HG02571 (cell line): Measurements from ENCODE around the gene SV2C.
A peak's percentile ranks its signal among the peaks of the same experiment; 100 is the strongest.

Experiments used
- ATAC-seq: cut with Tn5 transposase; IDR thresholded peaks from one replicate; pipeline ENCODE4 v1.9.1; 2021; ENCODE audit warnings: mild to moderate bottlenecking, moderate library complexity; ENCODE audit not compliant: unreplicated experiment

The SV2C gene

DNA sequence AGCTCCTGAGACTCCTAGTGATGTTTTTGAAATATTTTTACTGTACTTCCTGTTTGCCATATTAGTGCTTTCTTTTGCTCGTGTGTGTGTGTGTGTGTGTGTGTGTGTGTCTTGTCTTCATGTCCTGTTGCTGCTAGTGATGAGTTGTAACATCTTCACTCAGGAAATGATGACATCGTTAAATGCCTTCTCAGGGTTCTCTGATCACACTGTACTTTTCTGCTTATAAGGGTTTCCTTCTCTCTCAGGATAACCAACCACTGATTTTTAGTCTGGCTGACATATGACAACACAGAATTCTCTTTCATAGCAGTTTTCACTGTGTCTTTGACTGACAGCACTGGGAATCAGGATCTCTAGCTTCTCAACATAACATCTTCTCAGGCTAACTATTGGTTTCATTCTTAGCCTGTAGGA, 16.1 kb downstream of the SV2C start:
- peak; percentile 53 for ATAC-seq

DNA sequence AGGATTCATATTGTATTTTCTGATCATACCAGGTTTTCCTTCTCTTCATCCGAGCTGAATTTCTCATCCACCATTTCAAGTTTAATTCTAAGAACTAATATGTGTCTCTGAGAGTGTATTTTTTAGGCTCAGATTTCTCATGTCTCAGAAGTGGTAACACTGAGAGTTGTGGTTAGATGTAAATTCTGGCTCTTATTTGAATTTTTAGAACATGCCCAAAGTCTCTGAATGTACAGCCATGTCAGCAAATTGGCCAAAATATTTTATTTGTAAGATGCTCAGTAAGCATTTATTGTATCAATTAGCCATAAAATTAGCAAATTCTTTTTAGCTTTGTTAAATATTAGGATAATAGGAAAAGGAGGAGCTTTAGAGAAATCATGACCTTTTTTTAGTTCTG, 16.6 kb downstream of the SV2C start:
- peak; percentile 55 for ATAC-seq

- no peak for ATAC-seq
Observed at GRCh38 chr5:76104027-76104426, 20.8 kb downstream of the SV2C start.

GRCh38 chr5:76106149-76106548, 23.0 kb downstream of the SV2C start:
- ATAC-seq = no peak

GRCh38 chr5:76111477-76112174, 28.4 kb downstream of the SV2C start:
- no peak for ATAC-seq

GRCh38 chr5:76113103-76113502, 29.9 kb downstream of the SV2C start:
- ATAC-seq = no peak

GRCh38 chr5:76114179-76114851, 31.1 kb downstream of the SV2C start:
- ATAC-seq = no peak

DNA sequence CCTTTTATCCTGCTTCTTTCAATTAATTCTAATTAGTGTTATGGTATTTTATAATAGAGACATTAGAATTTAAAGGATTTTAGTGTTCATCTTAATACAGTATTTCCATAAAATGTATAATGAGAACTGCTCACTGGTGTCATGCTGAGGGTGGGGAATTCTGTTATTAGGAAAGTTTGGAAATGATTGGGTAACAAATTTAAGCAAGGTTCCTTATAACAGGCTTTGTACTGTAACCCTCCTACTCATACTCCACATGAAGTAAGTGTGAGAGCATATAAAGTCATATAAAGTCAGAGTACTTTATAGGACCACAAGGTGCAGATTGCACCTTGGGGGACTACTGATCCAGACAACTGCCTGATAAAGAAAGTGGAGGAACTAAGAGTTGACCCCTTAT, 42.2 kb downstream of the SV2C start:
- ATAC-seq = no peak

DNA sequence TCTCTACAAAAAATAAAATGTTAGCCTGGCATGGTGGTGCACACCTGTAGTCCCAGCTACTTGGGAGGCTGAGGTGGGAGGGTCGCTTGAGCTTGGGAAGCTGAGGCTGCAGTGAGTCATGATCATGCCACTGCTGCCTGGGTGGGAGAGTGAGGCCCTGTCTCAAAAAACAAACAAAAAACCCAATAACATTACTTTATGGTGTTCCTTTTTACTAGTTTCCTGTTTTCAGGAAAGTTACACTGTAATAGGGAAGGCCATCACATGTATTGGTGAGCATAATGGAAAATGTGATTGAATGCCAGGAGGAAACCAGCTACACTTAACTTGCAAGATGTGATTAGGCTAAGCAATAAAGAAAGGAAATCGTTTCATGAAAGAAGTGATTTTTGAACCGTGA, 42.7 kb downstream of the SV2C start:
- ATAC-seq = no peak

GRCh38 chr5:76134003-76134402, 50.8 kb downstream of the SV2C start:
- ATAC-seq = no peak

- ATAC-seq = no peak
Observed at GRCh38 chr5:76134646-76135045, 51.5 kb downstream of the SV2C start.

DNA sequence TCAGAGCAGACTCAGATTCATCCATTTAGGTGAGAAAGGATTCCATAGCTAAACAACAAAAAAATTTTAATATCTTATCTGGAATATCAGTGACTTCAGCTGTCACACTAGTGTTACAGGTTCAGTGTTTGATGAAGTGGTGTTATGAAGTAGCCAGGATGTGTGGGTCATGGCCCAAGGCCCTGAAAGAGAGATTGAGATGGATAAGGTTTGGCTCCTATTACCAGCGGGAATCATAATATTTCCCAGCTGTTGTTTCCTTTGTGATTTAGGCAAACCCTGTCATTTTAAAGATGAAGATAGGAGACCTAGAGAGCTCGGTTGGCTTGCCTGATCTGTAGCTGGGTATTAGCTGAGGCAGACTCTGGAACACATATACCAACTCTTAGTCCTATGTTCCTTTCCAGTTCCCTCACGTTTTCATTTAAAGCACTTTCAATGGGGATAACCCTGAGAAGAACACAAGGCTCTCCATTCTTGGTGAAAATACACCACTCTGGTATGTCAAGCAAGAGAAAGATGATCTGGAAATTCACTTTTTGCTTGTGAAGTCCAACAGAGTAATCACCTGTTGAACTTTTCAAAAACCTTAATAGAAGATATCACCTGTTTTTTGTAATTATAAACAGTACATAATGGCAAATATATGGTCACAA, 54.8 kb downstream of the SV2C start:
- no peak for ATAC-seq

- ATAC-seq = no peak
Observed at GRCh38 chr5:76143884-76144283, 60.7 kb downstream of the SV2C start.

DNA sequence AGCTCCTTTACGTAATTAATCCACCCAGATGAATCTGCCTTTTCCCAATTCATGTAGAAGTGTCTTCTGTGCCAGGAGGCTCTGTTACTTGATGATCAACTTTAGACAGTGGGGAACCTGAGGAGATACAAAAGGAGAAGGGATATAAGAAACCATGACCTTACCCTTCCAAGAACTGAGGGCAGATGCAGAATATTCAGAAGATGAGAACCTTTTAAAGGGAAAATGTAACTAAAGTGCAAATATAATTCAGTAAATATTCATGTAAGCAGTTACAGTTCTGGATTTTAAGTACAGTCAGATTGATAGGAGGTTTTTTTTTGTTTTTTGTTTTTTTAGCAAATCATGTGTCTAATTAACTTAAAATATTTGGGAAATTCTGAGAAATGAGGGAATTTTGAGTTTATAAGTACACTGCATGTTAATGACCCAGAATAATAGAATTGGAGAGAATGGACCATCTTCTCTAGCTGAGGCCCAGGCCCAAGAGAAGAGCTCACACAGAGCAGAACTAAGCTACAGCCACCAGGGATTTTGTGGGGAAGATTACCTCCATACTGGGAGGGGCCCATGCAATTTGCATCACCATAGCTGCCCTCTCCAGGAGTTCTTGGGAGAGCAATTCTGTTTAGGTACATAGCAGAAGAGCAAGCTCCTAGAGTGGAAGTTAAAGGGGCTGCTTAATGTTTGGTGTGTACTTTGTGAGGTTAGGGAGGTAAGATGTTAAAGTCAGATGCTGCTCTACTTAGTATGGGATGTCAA, 61.5 kb downstream of the SV2C start:
- ATAC-seq = no peak

DNA sequence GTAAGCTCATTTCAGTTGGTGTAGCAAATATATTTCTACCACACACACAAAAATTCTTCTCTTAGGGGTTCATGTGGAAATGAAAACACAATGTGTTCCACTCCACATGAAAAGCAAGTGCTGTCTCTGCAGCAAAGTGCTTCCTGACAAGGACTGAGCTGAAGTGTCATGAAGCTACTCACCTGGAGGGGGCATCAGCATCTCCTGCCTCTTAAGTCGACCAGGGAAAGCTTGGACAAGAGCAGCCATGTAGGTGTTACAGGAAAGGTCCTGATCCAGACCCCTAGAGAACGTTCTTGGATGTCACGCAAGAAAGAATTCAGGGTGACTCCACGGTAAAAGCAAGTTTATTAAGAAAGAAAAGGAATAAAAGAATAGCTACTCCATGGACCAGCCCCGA, 62.8 kb downstream of the SV2C start:
- ATAC-seq = no peak

- ATAC-seq = no peak
Observed at GRCh38 chr5:76149636-76150035, 66.5 kb downstream of the SV2C start.

DNA sequence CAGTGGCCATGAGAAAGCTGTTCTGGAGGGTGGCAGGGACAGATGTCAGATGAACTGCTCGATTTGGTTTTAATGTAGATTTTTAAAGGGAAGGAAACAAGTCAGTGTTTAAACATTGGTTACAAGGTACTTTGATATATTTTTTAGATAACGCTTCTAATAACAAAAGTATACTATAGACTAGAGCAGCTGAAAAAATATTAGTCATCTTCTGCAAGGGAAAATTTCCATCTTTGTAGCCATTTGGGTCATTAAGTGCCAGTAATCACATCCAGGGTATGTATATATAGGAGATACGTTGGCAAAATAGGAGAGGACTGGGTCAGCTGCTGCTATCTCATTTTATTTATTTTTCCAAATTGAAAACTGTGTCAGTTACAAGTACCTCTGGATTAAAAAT, 69.0 kb downstream of the SV2C start:
- ATAC-seq = no peak

DNA sequence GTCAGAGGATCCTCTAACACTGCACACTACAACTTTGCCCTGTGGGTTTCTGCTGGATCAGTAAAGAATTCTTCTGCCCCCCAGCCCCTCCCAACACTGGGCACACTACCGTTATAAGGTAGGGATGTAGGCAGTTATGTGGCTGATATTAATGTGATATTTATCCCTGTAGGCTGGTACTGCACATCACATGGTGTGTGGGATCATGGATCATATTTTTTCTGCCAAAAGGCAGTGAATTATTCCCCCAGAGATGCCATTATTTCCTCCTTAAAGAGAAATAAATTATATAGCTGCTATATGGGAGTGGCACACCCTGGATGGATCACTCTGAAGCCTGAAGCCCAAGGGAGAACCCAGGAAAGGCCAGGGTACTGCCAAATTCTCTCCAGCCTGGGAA, 69.5 kb downstream of the SV2C start:
- ATAC-seq = no peak

GRCh38 chr5:76153271-76153670, 70.1 kb downstream of the SV2C start:
- no peak for ATAC-seq

DNA sequence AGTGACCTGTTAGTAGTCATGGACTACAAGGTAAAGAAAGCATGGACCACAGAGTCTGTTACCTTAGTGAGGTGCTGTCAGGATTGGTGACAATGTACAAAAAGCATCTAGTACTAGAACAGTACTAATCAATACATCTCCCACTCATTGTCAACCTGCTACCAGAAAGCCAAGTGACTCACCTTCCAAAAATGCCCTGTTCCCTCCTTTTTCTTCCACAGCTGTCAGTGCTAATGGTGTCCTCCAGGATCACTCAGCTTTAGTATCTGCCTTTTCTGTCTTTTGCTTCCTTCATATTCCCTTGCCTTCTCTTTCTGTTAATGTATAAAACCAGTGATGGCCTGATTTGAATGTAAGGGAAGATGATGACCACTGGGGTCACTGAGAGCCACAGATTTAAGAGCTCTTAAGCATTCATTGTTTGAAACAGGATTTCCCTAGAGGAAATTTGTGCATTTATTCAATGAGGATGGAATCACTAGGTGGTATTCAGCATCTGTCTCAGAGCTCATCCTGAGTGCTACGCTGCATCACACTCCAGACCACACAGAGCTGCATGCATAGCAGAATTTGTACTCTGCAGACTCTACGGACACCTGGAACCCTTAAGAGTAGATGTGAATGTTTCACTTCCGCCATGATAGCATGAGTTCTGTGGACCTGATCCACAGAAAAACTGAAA, 71.0 kb downstream of the SV2C start:
- ATAC-seq = no peak

DNA sequence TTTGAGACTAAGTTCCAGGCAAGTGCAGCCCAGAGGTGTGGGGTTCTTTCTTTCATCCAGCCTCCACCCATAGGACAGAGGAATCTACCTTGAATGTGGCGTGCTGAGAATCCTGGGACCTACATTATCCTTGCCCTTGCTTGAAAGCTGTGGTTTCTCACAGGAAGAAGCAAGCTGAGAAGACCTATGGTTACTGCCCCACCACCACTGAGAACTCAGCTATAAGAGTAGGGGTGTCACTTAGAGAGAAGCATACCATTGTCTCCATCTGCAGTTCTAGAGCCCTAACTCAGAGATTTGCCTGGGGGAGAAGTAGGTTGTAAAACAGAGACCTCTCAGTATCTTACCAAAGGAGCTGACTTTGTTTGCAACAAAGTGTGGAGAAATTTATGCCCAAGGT, 72.4 kb downstream of the SV2C start:
- no peak for ATAC-seq
